Neural cell (in vitro differentiated cells): Measurements from ENCODE around the gene FYN.

Experiments used
- CTCF ChIP-seq: fragments of 450-650 bp; IDR thresholded peaks from 2 replicates; pipeline ENCODE4 v1.5.1; 2014; ENCODE audit warnings: antibody characterized with exemption, mild to moderate bottlenecking, moderate library complexity; ENCODE audit not compliant: poor library complexity, severe bottlenecking
- EP300 ChIP-seq: fragments of 450-650 bp; conservative IDR thresholded peaks from 2 replicates; pipeline ENCODE4 v1.6.1; 2014; ENCODE audit warnings: antibody characterized with exemption, mild to moderate bottlenecking, moderate library complexity; ENCODE audit not compliant: poor library complexity, severe bottlenecking
- EZH2 ChIP-seq: fragments of 200-600, 300-800 bp; shearing (Covaris generic), sonication (generic); IDR thresholded peaks from 2 replicates; pipeline ENCODE4 v1.6.1; 2014; ENCODE audit warnings: antibody characterized with exemption, low read length, borderline replicate concordance, mild to moderate bottlenecking; ENCODE audit not compliant: insufficient read depth, poor library complexity, severe bottlenecking
- RAD21 ChIP-seq: fragments of 450-650 bp; conservative IDR thresholded peaks from 2 replicates; pipeline ENCODE4 v1.6.1; 2014; ENCODE audit warnings: antibody characterized with exemption, mild to moderate bottlenecking, moderate library complexity
- TAF1 ChIP-seq: IDR thresholded peaks from 2 replicates; pipeline ENCODE4 v1.6.1; 2012; ENCODE audit warnings: low read depth

GRCh38 chr6:111745636-111746035, 127.6 kb downstream of the FYN start:
- TF ChIP-seq CTCF (no peak), EP300 (no peak), EZH2 (no peak), TAF1 (no peak), RAD21 (no peak)
